Measurements from ENCODE around the gene ELMO1. TPM values are rescaled to one million over a fixed set of nuclear protein-coding genes. Genes with fewer than 3 reads are reported as not detected.

Gene ELMO1
- total and polyA plus RNA-seq, 8 donors, result 18.2 to 55.3 (median 45.6) TPM

GRCh38 chr7:36910401-36910800 lies 538.3 kb downstream of the ELMO1 start:
- no peaks in the 10 kb centered on the region for H3K9me3 ChIP-seq
- no peaks in the 10 kb centered on the region for H3K36me3 ChIP-seq
- ATAC-seq (no peak), DNase-seq (no peak)
- H3K27me3 ChIP-seq, result no peaks in the 10 kb centered on the region
- intact Hi-C loops (cut with DNase I), result no loop called here
- H3K4me1 ChIP-seq, result no peaks in the 10 kb centered on the region
- no peak overlapping the region for H3K27ac ChIP-seq
- no peak for TF ChIP-seq CTCF (IDR thresholded peaks at IDR 0.05)
- H3K4me3 ChIP-seq, result no peak overlapping the region

- H3K4me1 ChIP-seq, result no peaks in the 10 kb centered on the region
- H3K36me3 ChIP-seq, result no peaks in the 10 kb centered on the region
- no peaks in the 10 kb centered on the region for H3K9me3 ChIP-seq
- H3K27me3 ChIP-seq, result no peaks in the 10 kb centered on the region
- H3K4me3 ChIP-seq, result no peak overlapping the region
- intact Hi-C loops (cut with DNase I), result no loop called here
- no peak overlapping the region for H3K27ac ChIP-seq
- DNase-seq (no peak), ATAC-seq (no peak)
- no peak for TF ChIP-seq CTCF (IDR thresholded peaks at IDR 0.05)
Measured at GRCh38 chr7:36906956-36907635, 541.6 kb downstream of the ELMO1 start.

- Histone ChIP-seq H3K27me3 (no peaks in the 10 kb centered on the region), H3K4me3 (no peak overlapping the region), H3K9me3 (no peaks in the 10 kb centered on the region), H3K27ac (no peak overlapping the region), H3K4me1 (no peaks in the 10 kb centered on the region), H3K36me3 (no peaks in the 10 kb centered on the region)
- intact Hi-C loops (cut with DNase I), result no loop called here
- DNase-seq (no peak), ATAC-seq (no peak)
- TF ChIP-seq CTCF (IDR thresholded peaks at IDR 0.05), result no peak
Measured at GRCh38 chr7:36906448-36906847, 542.2 kb downstream of the ELMO1 start.

- Histone ChIP-seq H3K27me3 (no peaks in the 10 kb centered on the region), H3K4me1 (no peaks in the 10 kb centered on the region), H3K27ac (no peak overlapping the region), H3K9me3 (no peaks in the 10 kb centered on the region), H3K36me3 (no peaks in the 10 kb centered on the region), H3K4me3 (no peak overlapping the region)
- TF ChIP-seq CTCF (IDR thresholded peaks at IDR 0.05), result no peak
- ATAC-seq (no peak), DNase-seq (no peak)
- intact Hi-C loops (cut with DNase I), result no loop called here
Measured at GRCh38 chr7:36905841-36906240, 542.8 kb downstream of the ELMO1 start.

- Histone ChIP-seq H3K27me3 (no peaks in the 10 kb centered on the region), H3K36me3 (no peaks in the 10 kb centered on the region), H3K4me3 (no peak overlapping the region), H3K27ac (no peak overlapping the region), H3K9me3 (no peaks in the 10 kb centered on the region), H3K4me1 (no peaks in the 10 kb centered on the region)
- DNase-seq (no peak), ATAC-seq (no peak)
- intact Hi-C loops (cut with DNase I), result no loop called here
- TF ChIP-seq CTCF (IDR thresholded peaks at IDR 0.05), result no peak
Measured at GRCh38 chr7:36904802-36905201, 543.9 kb downstream of the ELMO1 start.

All from left lung (tissue), 10 donors.